Neuronal stem cell (in vitro differentiated cells): ENCODE data around the gene CSPG5.

Experiments used
- DNase-seq: peaks from one replicate; pipeline ENCODE4 v3.0.0-alpha.2; 2013; ENCODE audit warnings: low spot score
- H2AFZ ChIP-seq: one replicate; pipeline ENCODE4 v1.6.1; 2013; ENCODE audit warnings: mild to moderate bottlenecking, low read length, inconsistent platforms
- H2AK5ac ChIP-seq: 2 replicates; pipeline ENCODE4 v1.6.1; 2013; ENCODE audit warnings: low read depth, mild to moderate bottlenecking, inconsistent platforms, low read length, moderate library complexity, mixed read lengths
- H2BK120ac ChIP-seq: 2 replicates; pipeline ENCODE4 v1.6.1; 2013; ENCODE audit warnings: low read depth, mild to moderate bottlenecking, inconsistent platforms, low read length, moderate library complexity, mixed read lengths
- H2BK12ac ChIP-seq: one replicate; pipeline ENCODE4 v1.6.1; 2013; ENCODE audit warnings: low read length, inconsistent platforms
- H2BK15ac ChIP-seq: 2 replicates; pipeline ENCODE4 v1.6.1; 2013; ENCODE audit warnings: mild to moderate bottlenecking, low read length, inconsistent platforms, mixed read lengths
- H2BK5ac ChIP-seq: one replicate; pipeline ENCODE4 v1.6.1; 2013; ENCODE audit warnings: inconsistent platforms, mild to moderate bottlenecking, low read length, moderate library complexity
- H3K14ac ChIP-seq: one replicate; pipeline ENCODE4 v1.6.1; 2013; ENCODE audit warnings: low read length, inconsistent platforms
- H3K18ac ChIP-seq: 2 replicates; pipeline ENCODE4 v1.6.1; 2013; ENCODE audit warnings: low read length, inconsistent platforms
- H3K23ac ChIP-seq: 2 replicates; pipeline ENCODE4 v1.6.1; 2013; ENCODE audit warnings: low read depth, mild to moderate bottlenecking, mixed read lengths, low read length, inconsistent platforms; ENCODE audit not compliant: poor library complexity
- H3K27ac ChIP-seq: replicated peaks from 3 replicates; pipeline ENCODE4 v1.5.1; 2013; ENCODE audit warnings: low read length, inconsistent platforms
- H3K27me3 ChIP-seq, 3 experiments: 2 replicates each; pipeline ENCODE4 v1.6.1; 2013; ENCODE audit warnings: low read length in 3 of 3, mild to moderate bottlenecking in 2 of 3, inconsistent platforms in 1 of 3, low read depth in 1 of 3, mixed read lengths in 1 of 3, moderate library complexity in 1 of 3; ENCODE audit not compliant: control insufficient read depth in 3 of 3, insufficient read depth in 3 of 3
- H3K36me3 ChIP-seq, 2 donors: replicated peaks in 1 of 2; 2 replicates each; pipeline ENCODE4 v1.6.1; 2013; ENCODE audit warnings: low read length in 2 of 2; ENCODE audit not compliant: control insufficient read depth in 2 of 2, insufficient read depth in 2 of 2
- H3K4ac ChIP-seq: 2 replicates; pipeline ENCODE4 v1.6.1; 2013; ENCODE audit warnings: inconsistent platforms, mild to moderate bottlenecking, low read length, moderate library complexity
- H3K4me1 ChIP-seq, 2 donors: 1 replicate in 1 of 2; 2 replicates in 1 of 2; pipeline ENCODE4 v1.6.1; 2013; ENCODE audit warnings: low read length in 2 of 2, low read depth in 1 of 2; ENCODE audit not compliant: control insufficient read depth in 2 of 2, insufficient read depth in 1 of 2
- H3K4me2 ChIP-seq: one replicate; pipeline ENCODE4 v1.6.1; 2013; ENCODE audit warnings: mild to moderate bottlenecking, low read length, inconsistent platforms; ENCODE audit not compliant: insufficient read depth, poor library complexity, severe bottlenecking
- H3K4me3 ChIP-seq, 2 donors: 2 replicates each; pipeline ENCODE4 v1.5.1; 2013; ENCODE audit warnings: low read length in 2 of 2, mild to moderate bottlenecking in 2 of 2, inconsistent platforms in 1 of 2, moderate library complexity in 1 of 2
- H3K79me1 ChIP-seq: one replicate; pipeline ENCODE4 v1.6.1; 2013; ENCODE audit warnings: low read depth, mild to moderate bottlenecking, inconsistent platforms, low read length, moderate library complexity
- H3K9ac ChIP-seq: one replicate; pipeline ENCODE4 v1.6.1; 2013; ENCODE audit warnings: mild to moderate bottlenecking, low read depth, low read length, inconsistent platforms; ENCODE audit not compliant: poor library complexity
- H3K9me3 ChIP-seq, 2 donors: replicated peaks in 1 of 2; 2 replicates each; pipeline versions ENCODE3 to v1.6.1; 2013; ENCODE audit warnings: low read length in 2 of 2, mild to moderate bottlenecking in 2 of 2, inconsistent platforms in 1 of 2, low read depth in 1 of 2, mixed read lengths in 1 of 2, moderate library complexity in 1 of 2; ENCODE audit not compliant: control insufficient read depth in 2 of 2, insufficient read depth in 1 of 2
- H4K8ac ChIP-seq: one replicate; pipeline ENCODE4 v1.6.1; 2013; ENCODE audit warnings: low read depth, mild to moderate bottlenecking, inconsistent platforms, low read length, moderate library complexity
- H4K91ac ChIP-seq: one replicate; pipeline ENCODE4 v1.6.1; 2013; ENCODE audit warnings: low read length, low read depth, mild to moderate bottlenecking, inconsistent platforms; ENCODE audit not compliant: poor library complexity
- WGBS, 2 donors: extraction: QIAGEN DNeasy Blood & Tissue Kit; methylation state at CpG; one replicate each; pipeline ENCODE4 v1.1.7; 2013; ENCODE audit warnings: missing lambda C conversion rate in 2 of 2, mixed read lengths in 1 of 2; ENCODE audit not compliant: insufficient read length in 2 of 2, insufficient replicate concordance in 1 of 2; ENCODE audit errors: extremely low coverage in 2 of 2; 5-methylcytosine and 5-hydroxymethylcytosine counted together

Gene CSPG5

DNA sequence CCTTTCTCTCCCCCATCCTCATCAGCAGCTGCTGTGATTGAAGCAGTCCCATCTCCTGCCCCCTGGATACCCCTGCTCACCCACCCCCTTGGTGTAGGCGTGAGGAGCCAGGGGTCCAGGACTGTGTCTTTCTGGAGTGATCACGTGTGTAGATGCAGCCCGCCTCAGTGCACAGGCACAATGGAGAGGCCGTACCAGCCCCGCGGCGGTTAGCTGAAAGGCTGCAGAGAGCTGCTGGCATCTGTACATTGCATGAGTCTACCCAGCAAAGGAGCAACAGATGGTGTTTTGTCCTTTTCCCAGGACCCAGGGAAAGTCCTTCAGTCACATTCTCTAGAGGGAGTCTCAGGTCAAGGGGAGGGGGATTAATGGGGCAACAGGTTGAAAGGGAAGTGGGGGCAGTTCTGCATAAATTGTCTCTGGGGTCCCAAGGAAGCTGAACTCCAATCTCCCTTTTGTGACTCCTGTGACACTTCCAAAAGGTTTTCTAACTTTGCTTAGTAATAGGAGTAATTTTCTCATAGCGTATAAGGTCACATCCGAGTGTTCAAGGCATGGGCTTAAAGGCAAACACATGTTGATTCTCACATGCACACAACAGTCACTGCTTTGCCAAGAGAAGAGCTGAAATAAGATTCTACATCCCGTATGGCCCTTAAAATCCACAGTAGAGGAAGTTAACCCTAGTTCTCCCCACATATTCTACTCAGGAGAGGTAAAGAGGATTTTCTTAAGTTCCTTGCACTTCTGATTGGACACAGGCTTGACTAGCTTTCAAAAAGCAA lies 7.1 kb downstream of the CSPG5 start:
- Histone ChIP-seq H3K18ac (peak overlapping the region; percentile 53), H3K4ac (no peak overlapping the region), H2BK12ac (no peak overlapping the region), H3K4me3 (no peak overlapping the region), H3K27me3 (peaks cover 0 to under 1% (median 0%) of the 10 kb centered on the region in 3 experiments), H3K27ac (peak overlapping the region; percentile 82), H3K79me1 (no peaks in the 10 kb centered on the region), H3K4me1 (peaks cover 25 to 33% of the 10 kb centered on the region in 2 donors), H3K9ac (no peak overlapping the region), H4K8ac (no peak overlapping the region), H2BK120ac (no peak overlapping the region), H3K9me3 (peaks cover 0 to 4% of the 10 kb centered on the region in 2 donors), H3K23ac (no peak overlapping the region), H2BK5ac (no peak overlapping the region), H3K14ac (no peak overlapping the region), H2BK15ac (no peak overlapping the region), H4K91ac (no peak overlapping the region), H2AFZ (peak overlapping the region; percentile 10), H3K36me3 (peaks cover 0 to 39% of the 10 kb centered on the region in 2 donors), H3K4me2 (no peak overlapping the region), H2AK5ac (no peak overlapping the region)
- WGBS, 2 donors = no CpG with 5 or more reads among the region's 10 CpGs
- DNase-seq = peak; percentile 57

DNA sequence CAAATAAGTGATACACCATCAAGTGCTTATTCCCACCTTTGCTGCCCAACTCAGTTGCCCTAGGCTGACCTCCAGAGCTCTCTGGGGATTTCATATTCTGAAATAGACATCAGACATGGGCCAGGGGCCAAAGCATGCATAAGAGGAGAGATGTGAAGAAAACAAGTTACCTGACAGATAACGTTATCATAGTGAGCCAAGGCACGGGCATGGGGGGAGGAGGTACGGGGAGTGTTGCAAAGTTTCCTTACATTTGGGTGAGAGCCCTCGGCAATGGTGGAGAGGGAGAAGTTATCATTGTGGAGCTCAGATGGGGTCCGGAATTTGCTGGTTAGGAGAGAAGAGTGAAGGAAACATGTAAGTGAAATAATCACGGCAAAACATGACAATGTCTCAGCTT lies 9.8 kb downstream of the CSPG5 start:
- H2BK15ac ChIP-seq = no peak overlapping the region
- H2AK5ac ChIP-seq = no peak overlapping the region
- H4K91ac ChIP-seq = no peak overlapping the region
- peaks cover 0 to 56% of the 10 kb centered on the region in 2 donors for H3K36me3 ChIP-seq
- no peak overlapping the region for H3K27ac ChIP-seq
- no peak for DNase-seq
- H3K79me1 ChIP-seq = peaks cover 2% of the 10 kb centered on the region
- no peak overlapping the region for H3K4me2 ChIP-seq
- WGBS, 2 donors = no CpG with 5 or more reads among the region's 6 CpGs
- no peak overlapping the region for H3K18ac ChIP-seq
- H3K4me1 ChIP-seq = peaks cover 24 to 29% of the 10 kb centered on the region in 2 donors
- H3K23ac ChIP-seq = no peak overlapping the region
- no peaks in the 10 kb centered on the region for H3K9me3 ChIP-seq
- no peak overlapping the region for H2AFZ ChIP-seq
- no peak overlapping the region for H3K4me3 ChIP-seq
- no peaks in the 10 kb centered on the region for H3K27me3 ChIP-seq
- no peak overlapping the region for H2BK5ac ChIP-seq
- H3K14ac ChIP-seq = no peak overlapping the region
- no peak overlapping the region for H3K9ac ChIP-seq
- no peak overlapping the region for H4K8ac ChIP-seq
- no peak overlapping the region for H2BK120ac ChIP-seq
- no peak overlapping the region for H2BK12ac ChIP-seq
- H3K4ac ChIP-seq = no peak overlapping the region

DNA sequence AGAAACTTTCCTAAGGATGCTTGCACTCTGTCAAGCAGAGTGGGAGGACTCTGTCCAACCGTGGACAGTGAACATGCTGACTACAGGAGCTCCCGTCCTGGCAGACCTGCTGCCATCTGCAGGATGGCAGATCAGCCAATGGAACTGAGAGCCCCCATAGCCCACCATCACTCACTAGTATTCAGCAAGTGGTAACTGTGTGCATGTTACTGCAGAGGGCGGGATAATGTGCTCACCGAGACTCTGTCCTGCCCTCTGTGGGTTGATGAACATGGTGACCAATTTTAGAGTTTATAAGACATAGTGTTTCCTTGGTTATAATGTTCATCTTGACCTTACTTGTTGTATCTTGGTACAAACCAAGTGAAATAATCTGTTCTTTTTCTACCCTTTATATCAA lies 11.5 kb downstream of the CSPG5 start:
- Histone ChIP-seq H3K23ac (no peak overlapping the region), H3K4me2 (no peak overlapping the region), H3K9me3 (no peaks in the 10 kb centered on the region), H2BK12ac (no peak overlapping the region), H2AFZ (no peak overlapping the region), H3K9ac (no peak overlapping the region), H3K36me3 (peaks cover 0 to 62% of the 10 kb centered on the region in 2 donors), H4K8ac (no peak overlapping the region), H2BK15ac (no peak overlapping the region), H3K14ac (no peak overlapping the region), H3K4me1 (peaks cover 8 to 12% of the 10 kb centered on the region in 2 donors), H4K91ac (no peak overlapping the region), H2BK120ac (no peak overlapping the region), H2AK5ac (no peak overlapping the region), H3K4me3 (no peak overlapping the region), H2BK5ac (no peak overlapping the region), H3K18ac (peak overlapping the region; percentile 44), H3K27me3 (no peaks in the 10 kb centered on the region), H3K79me1 (peaks cover 2% of the 10 kb centered on the region), H3K4ac (no peak overlapping the region), H3K27ac (no peak overlapping the region)
- DNase-seq = no peak
- no CpG with 5 or more reads among the region's 4 CpGs for WGBS, 2 donors

DNA sequence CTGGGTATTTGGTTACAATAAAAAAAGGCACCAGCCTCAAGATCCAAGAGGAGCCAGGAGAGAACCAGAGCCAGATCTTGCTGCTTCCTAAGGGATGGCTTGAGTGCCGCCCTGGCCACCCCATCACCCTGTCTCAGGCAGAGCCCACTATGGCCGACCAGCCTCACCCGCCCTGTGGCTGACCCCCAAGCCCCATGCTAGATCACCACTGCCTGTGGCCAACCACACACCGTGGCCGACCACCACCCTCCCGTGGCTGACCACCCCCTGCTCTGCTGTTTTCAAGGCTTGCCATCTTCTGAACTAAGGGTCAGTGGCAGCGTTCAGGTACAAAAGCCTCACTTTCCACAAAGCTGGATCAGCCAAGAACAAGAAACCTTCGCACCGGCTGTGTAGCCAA lies 12.0 kb downstream of the CSPG5 start:
- Histone ChIP-seq H3K4ac (no peak overlapping the region), H3K4me3 (no peak overlapping the region), H3K9me3 (no peaks in the 10 kb centered on the region), H4K8ac (no peak overlapping the region), H2BK15ac (no peak overlapping the region), H2BK5ac (no peak overlapping the region), H3K14ac (no peak overlapping the region), H3K9ac (no peak overlapping the region), H3K27ac (no peak overlapping the region), H2AK5ac (peak overlapping the region; percentile 74), H2AFZ (no peak overlapping the region), H2BK120ac (no peak overlapping the region), H4K91ac (no peak overlapping the region), H3K36me3 (peaks cover 0 to 62% of the 10 kb centered on the region in 2 donors), H3K79me1 (peaks cover 2% of the 10 kb centered on the region), H3K4me2 (no peak overlapping the region), H3K23ac (no peak overlapping the region), H3K4me1 (peaks cover 4 to 7% of the 10 kb centered on the region in 2 donors), H3K27me3 (no peaks in the 10 kb centered on the region), H3K18ac (peak overlapping the region; percentile 1), H2BK12ac (no peak overlapping the region)
- DNase-seq = no peak
- WGBS, 2 donors = no CpG with 5 or more reads among the region's 9 CpGs
